IMR-90 (cell line): ENCODE results near the gene ABAT. TPM values are rescaled to one million over a fixed set of nuclear protein-coding genes. Genes with fewer than 3 reads are reported as not detected.

Experiments
- ATAC-seq: fragments of 200-7000 bp; cut with Tn5 transposase; 2 replicates; pipeline ENCODE4 v1.9.1; 2020; ENCODE audit warnings: low read depth, mild to moderate bottlenecking, moderate library complexity
- BruUV-seq: library from RNA; stranded (reverse); fragments of 400-500 nt; replicated peaks from 2 replicates; lab custom pipeline; 2021; lab: Mats Ljungman, UMichigan
- CTCF ChIA-PET: fragments of 300-600 bp; formaldehyde crosslinking; extraction: SDS; loops from one replicate; lab custom pipeline; 2021; ENCODE audit warnings: antibody characterized with exemption; lab: Yijun Ruan, JAX
- POLR2A ChIA-PET: fragments of 300-600 bp; sonication (Branson Sonifier 250); formaldehyde crosslinking; loops from one replicate; lab custom pipeline; 2022; ENCODE audit warnings: antibody characterized with exemption; ENCODE audit not compliant: unreplicated experiment; lab: Charles Lee
- DNase-seq: peaks from one replicate; pipeline ENCODE4 v3.0.0; 2013
- H2AFZ ChIP-seq: replicated peaks from 2 replicates; pipeline ENCODE3; 2013; ENCODE audit warnings: low read length, mild to moderate bottlenecking; ENCODE audit not compliant: poor library complexity
- H2AK5ac ChIP-seq: 2 replicates; pipeline ENCODE4 v1.6.1; 2013; ENCODE audit warnings: low read depth, low read length, inconsistent platforms
- H2AK9ac ChIP-seq: replicated peaks from 2 replicates; pipeline ENCODE3; 2013; ENCODE audit warnings: mild to moderate bottlenecking, low read depth, low read length, moderate library complexity; ENCODE audit not compliant: poor library complexity
- H2BK120ac ChIP-seq: 2 replicates; pipeline ENCODE4 v1.6.1; 2013; ENCODE audit warnings: low read depth, low read length, inconsistent platforms
- H2BK15ac ChIP-seq: 3 replicates; pipeline ENCODE4 v1.6.1; 2013; ENCODE audit warnings: low read depth, low read length, inconsistent platforms
- H2BK20ac ChIP-seq: 2 replicates; pipeline ENCODE4 v1.6.1; 2013; ENCODE audit warnings: low read depth, mild to moderate bottlenecking, inconsistent platforms, low read length, moderate library complexity
- H2BK5ac ChIP-seq: 2 replicates; pipeline ENCODE4 v1.6.1; 2013; ENCODE audit warnings: mild to moderate bottlenecking, low read depth, low read length, inconsistent platforms; ENCODE audit not compliant: poor library complexity, severe bottlenecking
- H3K14ac ChIP-seq: replicated peaks from 2 replicates; pipeline ENCODE4 v1.6.1; 2013; ENCODE audit warnings: low read depth, low read length, inconsistent platforms
- H3K18ac ChIP-seq: 2 replicates; pipeline ENCODE4 v1.6.1; 2013; ENCODE audit warnings: low read depth, low read length, control low read depth
- H3K23ac ChIP-seq: 2 replicates; pipeline ENCODE4 v1.6.1; 2013; ENCODE audit warnings: low read depth, low read length, inconsistent platforms
- H3K27ac ChIP-seq: 2 replicates; pipeline ENCODE4 v1.5.1; 2013; ENCODE audit warnings: mild to moderate bottlenecking, control low read depth, low read length; ENCODE audit not compliant: insufficient read depth
- H3K27me3 ChIP-seq: 2 replicates; pipeline ENCODE4 v1.6.1; 2013; ENCODE audit warnings: low read length; ENCODE audit not compliant: control insufficient read depth, insufficient read depth
- H3K36me3 ChIP-seq: 2 replicates; pipeline ENCODE4 v1.6.1; 2013; ENCODE audit warnings: low read length, mixed read lengths; ENCODE audit not compliant: control insufficient read depth, insufficient read depth
- H3K4ac ChIP-seq: 2 replicates; pipeline ENCODE4 v1.6.1; 2013; ENCODE audit warnings: low read depth, low read length, inconsistent platforms
- H3K4me1 ChIP-seq: 2 replicates; pipeline ENCODE4 v1.6.1; 2013; ENCODE audit warnings: low read length, mixed read lengths; ENCODE audit not compliant: control insufficient read depth, insufficient read depth
- H3K4me2 ChIP-seq: 2 replicates; pipeline ENCODE4 v1.6.1; 2013; ENCODE audit warnings: low read depth, mild to moderate bottlenecking, control low read depth, low read length, moderate library complexity
- H3K4me3 ChIP-seq: 2 replicates; pipeline ENCODE4 v1.5.1; 2013; ENCODE audit warnings: low read depth, mild to moderate bottlenecking, control low read depth, low read length, moderate library complexity; ENCODE audit not compliant: insufficient read depth
- H3K56ac ChIP-seq: 2 replicates; pipeline ENCODE4 v1.6.1; 2013; ENCODE audit warnings: low read length, inconsistent platforms; ENCODE audit not compliant: insufficient read depth; ENCODE audit errors: extremely low read depth
- H3K79me1 ChIP-seq, 2 experiments: 2 replicates each; pipeline ENCODE4 v1.6.1; 2013; ENCODE audit warnings: low read length in 2 of 2, inconsistent platforms in 1 of 2, low read depth in 1 of 2
- H3K9ac ChIP-seq: 2 replicates; pipeline ENCODE4 v1.6.1; 2013; ENCODE audit warnings: low read depth, low read length, control low read depth
- H3K9me1 ChIP-seq: 2 replicates; pipeline ENCODE4 v1.6.1; 2013; ENCODE audit warnings: low read length, inconsistent platforms; ENCODE audit not compliant: insufficient read depth
- H3K9me3 ChIP-seq: 2 replicates; pipeline ENCODE4 v1.6.1; 2013; ENCODE audit warnings: low read length; ENCODE audit not compliant: control insufficient read depth, insufficient read depth
- H4K20me1 ChIP-seq: 2 replicates; pipeline ENCODE4 v1.6.1; 2013; ENCODE audit warnings: low read length, inconsistent platforms; ENCODE audit not compliant: insufficient read depth
- H4K5ac ChIP-seq: 2 replicates; pipeline ENCODE4 v1.6.1; 2013; ENCODE audit warnings: mild to moderate bottlenecking, low read depth, low read length, control low read depth
- H4K8ac ChIP-seq, 2 experiments: 2 replicates each; pipeline ENCODE4 v1.6.1; 2013; ENCODE audit warnings: low read depth in 2 of 2, low read length in 2 of 2, control low read depth in 1 of 2, inconsistent platforms in 1 of 2
- H4K91ac ChIP-seq: 2 replicates; pipeline ENCODE4 v1.6.1; 2013; ENCODE audit warnings: low read depth, low read length, inconsistent platforms; ENCODE audit not compliant: insufficient read depth
- BHLHE40 ChIP-seq: fragments of 150-350 bp; IDR thresholded peaks from 2 replicates; pipeline ENCODE4 v1.6.1; 2016; ENCODE audit warnings: mild to moderate bottlenecking, low read depth, low read length
- CHD1 ChIP-seq: IDR thresholded peaks from 2 replicates; pipeline ENCODE4 v1.6.1; 2012; ENCODE audit warnings: low read depth, low read length, improper control_type of control experiment
- ELK1 ChIP-seq: fragments of 150-350 bp; IDR thresholded peaks from 2 replicates; pipeline ENCODE4 v1.6.1; 2016; ENCODE audit warnings: low read depth, mild to moderate bottlenecking, low read length, moderate library complexity, borderline replicate concordance
- MAFK ChIP-seq: IDR thresholded peaks from 2 replicates; pipeline ENCODE4 v1.6.1; 2012; ENCODE audit warnings: low read depth, low read length, improper control_type of control experiment
- MAZ ChIP-seq: IDR thresholded peaks from 2 replicates; pipeline ENCODE4 v1.6.1; 2012; ENCODE audit warnings: low read depth, mild to moderate bottlenecking, low read length, improper control_type of control experiment, moderate library complexity, borderline replicate concordance
- RAD21 ChIP-seq: IDR thresholded peaks from 2 replicates; pipeline ENCODE4 v1.6.1; 2012; ENCODE audit warnings: low read length, improper control_type of control experiment
- SMC3 ChIP-seq: fragments of 150-350 bp; IDR thresholded peaks from 2 replicates; pipeline ENCODE4 v1.6.1; 2016; ENCODE audit warnings: low read depth, mild to moderate bottlenecking, antibody characterized with exemption, low read length, moderate library complexity
- USF2 ChIP-seq: fragments of 150-350 bp; IDR thresholded peaks from 2 replicates; pipeline ENCODE4 v1.6.1; 2017; ENCODE audit warnings: mild to moderate bottlenecking, antibody characterized with exemption, low read length, low read depth
- WGBS, 2 experiments: methylation state at CpG; one replicate each; pipeline versions ENCODE4 v1.1.5 to v1.1.7; 2013; ENCODE audit warnings: missing lambda C conversion rate in 2 of 2; ENCODE audit not compliant: insufficient read length in 1 of 2; ENCODE audit errors: extremely low coverage in 2 of 2; 5-methylcytosine and 5-hydroxymethylcytosine counted together
- dilution Hi-C: fragments of 300-500 bp; cut with HindIII; formaldehyde crosslinking; loops from one replicate; pipeline ENCODE4 v1.14.3; 2018; ENCODE audit warnings: low sequenced_read_pairs; ENCODE audit not compliant: unreplicated experiment
- in situ Hi-C: fragments of 300-500 bp; cut with MboI; formaldehyde crosslinking; loops from 3 replicates; pipeline ENCODE4 v1.14.3; 2019; ENCODE audit warnings: low sequenced_read_pairs, inconsistent platforms, mixed read lengths
- intact Hi-C: fragments of 100-400 bp; cut with micrococcal nuclease; formaldehyde crosslinking; loops from 2 replicates; pipeline ENCODE4 v1.10.0; 2022
- polyA plus RNA-seq, 3 experiments: library from polyadenylated mRNA; depleted of rRNA; stranded (reverse); fragments of >200 nt; gene quantifications; 2 replicates each; pipeline ENCODE4 v1.2.3, GENCODE V29; 2012; ENCODE audit warnings: low replicate concordance in 1 of 3
- total RNA-seq: library from RNA; depleted of rRNA; stranded (reverse); fragments of >200 nt; gene quantifications from 2 replicates; pipeline ENCODE4 v1.2.3, GENCODE V29; 2012
- TF ChIP-seq, protein P1 (sequence below): conservative IDR thresholded peaks from 2 replicates; pipeline ENCODE4 v1.5.1; 2012; ENCODE audit warnings: mild to moderate bottlenecking, low read depth, low read length, improper control_type of control experiment

ABAT gene
- total and polyA plus RNA-seq, 2 of the 4 experiments (the other 2 are of a cell fraction), result 4.5 to 6.9 TPM

DNA sequence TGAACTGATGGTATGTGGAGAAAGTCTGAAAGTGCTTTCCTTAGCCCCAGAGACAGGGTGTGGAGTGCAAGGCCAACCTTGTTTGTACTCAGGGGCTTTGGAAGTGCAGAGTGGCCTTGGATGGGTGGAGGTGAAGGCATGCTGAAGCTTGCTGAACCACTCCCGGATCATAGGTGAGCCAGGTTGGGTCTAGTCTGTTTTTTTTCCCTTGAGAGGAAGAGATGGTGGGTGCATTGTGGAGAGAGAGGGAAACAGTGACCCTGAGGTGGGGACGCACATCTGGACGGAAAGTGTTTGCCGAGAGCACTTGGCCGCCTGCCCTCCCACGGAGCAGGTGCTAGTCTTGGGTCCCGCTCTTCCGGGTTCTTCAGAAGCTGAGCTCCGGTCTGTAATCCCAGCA lies 12.5 kb downstream of the ABAT start:
- Histone ChIP-seq H4K91ac (no peak overlapping the region), H3K4ac (no peak overlapping the region), H3K4me1 (no peaks in the 10 kb centered on the region), H3K9ac (no peak overlapping the region), H3K4me2 (no peak overlapping the region), H3K4me3 (no peak overlapping the region), H2BK120ac (no peak overlapping the region), H2BK15ac (no peak overlapping the region), H3K23ac (no peak overlapping the region), H3K27me3 (no peaks in the 10 kb centered on the region), H3K79me1 (no peaks in the 10 kb centered on the region), H2AK9ac (no peak overlapping the region), H3K36me3 (no peaks in the 10 kb centered on the region), H3K9me3 (peaks cover 8% of the 10 kb centered on the region), H3K14ac (no peak overlapping the region), H4K8ac (no peak overlapping the region), H3K9me1 (no peaks in the 10 kb centered on the region), H2AK5ac (no peak overlapping the region), H2BK20ac (no peak overlapping the region), H2BK5ac (no peak overlapping the region), H3K27ac (no peak overlapping the region), H3K56ac (no peak overlapping the region), H2AFZ (no peak overlapping the region), H3K18ac (no peak overlapping the region), H4K5ac (no peak overlapping the region), H4K20me1 (no peaks in the 10 kb centered on the region)
- ATAC-seq (no peak), DNase-seq (no peak)
- intact Hi-C loops, result no loop called here
- WGBS, 2 experiments, result 76% methylated on average over 5 of the region's 9 CpGs; no CpG with 5 or more reads in 1 of the 2 experiments
- CTCF ChIA-PET, result no interaction called here
- POLR2A ChIA-PET, result no interaction called here
- TF ChIP-seq USF2 (no peak), RAD21 (no peak), MAFK (no peak), CHD1 (no peak), ELK1 (no peak), BHLHE40 (no peak), SMC3 (no peak), MAZ (no peak)
- TF ChIP-seq, protein P1, sequence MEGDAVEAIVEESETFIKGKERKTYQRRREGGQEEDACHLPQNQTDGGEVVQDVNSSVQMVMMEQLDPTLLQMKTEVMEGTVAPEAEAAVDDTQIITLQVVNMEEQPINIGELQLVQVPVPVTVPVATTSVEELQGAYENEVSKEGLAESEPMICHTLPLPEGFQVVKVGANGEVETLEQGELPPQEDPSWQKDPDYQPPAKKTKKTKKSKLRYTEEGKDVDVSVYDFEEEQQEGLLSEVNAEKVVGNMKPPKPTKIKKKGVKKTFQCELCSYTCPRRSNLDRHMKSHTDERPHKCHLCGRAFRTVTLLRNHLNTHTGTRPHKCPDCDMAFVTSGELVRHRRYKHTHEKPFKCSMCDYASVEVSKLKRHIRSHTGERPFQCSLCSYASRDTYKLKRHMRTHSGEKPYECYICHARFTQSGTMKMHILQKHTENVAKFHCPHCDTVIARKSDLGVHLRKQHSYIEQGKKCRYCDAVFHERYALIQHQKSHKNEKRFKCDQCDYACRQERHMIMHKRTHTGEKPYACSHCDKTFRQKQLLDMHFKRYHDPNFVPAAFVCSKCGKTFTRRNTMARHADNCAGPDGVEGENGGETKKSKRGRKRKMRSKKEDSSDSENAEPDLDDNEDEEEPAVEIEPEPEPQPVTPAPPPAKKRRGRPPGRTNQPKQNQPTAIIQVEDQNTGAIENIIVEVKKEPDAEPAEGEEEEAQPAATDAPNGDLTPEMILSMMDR, result no peak
- in situ Hi-C loops, result no loop called here
- dilution Hi-C loops, result no loop called here
- BruUV-seq, result no TSS peak
